HepG2 (cell line): ENCODE results near the gene VARS1. TPM values are rescaled to one million over a fixed set of nuclear protein-coding genes. Genes with fewer than 3 reads are reported as not detected.
A peak's percentile ranks its signal among the peaks of the same experiment; 100 is the strongest.

Experiments used
- ATAC-seq: fragments of 200-7000 bp; cut with Tn5 transposase; 3 replicates; pipeline ENCODE4 v1.9.1; 2020; ENCODE audit warnings: mild to moderate bottlenecking, moderate library complexity
- BruUV-seq: library from RNA; stranded (reverse); fragments of 400-500 nt; replicated peaks from 2 replicates; lab custom pipeline; 2021; lab: Mats Ljungman, UMichigan
- CTCF ChIA-PET: fragments of 300-600 bp; formaldehyde crosslinking; extraction: SDS; loops from one replicate; lab custom pipeline; 2021; ENCODE audit warnings: low total read pairs, inconsistent platforms, low intra/inter-chr PET ratio; lab: Yijun Ruan, JAX
- POLR2A ChIA-PET: fragments of 350-600 bp; sonication (Branson Sonifier 250); formaldehyde crosslinking; loops from one replicate; lab custom pipeline; 2020; ENCODE audit warnings: antibody characterized with exemption, inconsistent platforms; lab: Yijun Ruan, JAX
- DNase-seq: peaks from one replicate; pipeline ENCODE4 v3.0.0-alpha.2; 2015; ENCODE audit warnings: low spot score
- FAIRE-seq: peaks from 3 replicates; lab custom pipeline; 2011; peaks lifted over from hg19 to GRCh38; lab: Jason Lieb, UNC
- H2AFZ ChIP-seq: one replicate; pipeline ENCODE4 v1.6.1; 2011; ENCODE audit warnings: low read length, inconsistent platforms
- H3K27ac ChIP-seq: fragments of 300-600 bp; 3 replicates; pipeline ENCODE4 v1.8.0; 2011; ENCODE audit warnings: mixed run types, mild to moderate bottlenecking, mixed read lengths, low read length, inconsistent platforms; ENCODE audit not compliant: insufficient read depth; ENCODE audit errors: extremely low read length
- H3K27me3 ChIP-seq, 2 experiments: fragments of 200-600 bp in 1 of 2; 2 replicates in 1 of 2; 3 replicates in 1 of 2; pipeline versions ENCODE4 v1.6.0 to v1.8.0; 2011; ENCODE audit warnings: low read length in 2 of 2, mild to moderate bottlenecking in 2 of 2, moderate library complexity in 2 of 2, inconsistent platforms in 1 of 2; ENCODE audit not compliant: insufficient read depth in 2 of 2, control insufficient read depth in 1 of 2
- H3K36me3 ChIP-seq, 2 experiments: fragments of 200-600 bp in 1 of 2; replicated peaks in 1 of 2; 2 replicates in 1 of 2; 3 replicates in 1 of 2; pipeline versions ENCODE4 v1.5.1 to v1.8.0; 2011; ENCODE audit warnings: low read length in 2 of 2, inconsistent platforms in 1 of 2; ENCODE audit not compliant: insufficient read depth in 2 of 2, control insufficient read depth in 1 of 2
- H3K4me1 ChIP-seq: 2 replicates; pipeline ENCODE4 v1.5.1; 2012; ENCODE audit warnings: low read length, inconsistent platforms; ENCODE audit not compliant: insufficient read depth
- H3K4me2 ChIP-seq: 2 replicates; pipeline ENCODE4 v1.6.0; 2011; ENCODE audit warnings: low read depth, low read length, inconsistent platforms
- H3K4me3 ChIP-seq, 3 experiments: fragments of 200-600 bp in 1 of 3; sonication (generic), shearing (Covaris generic) in 1 of 3; replicated peaks in 1 of 3; 2 replicates each; pipeline ENCODE4 v1.5.1; 2011 to 2016; ENCODE audit warnings: low read length in 3 of 3, inconsistent platforms in 2 of 3, low read depth in 2 of 3, mild to moderate bottlenecking in 2 of 3, control low read depth in 1 of 3, mixed read lengths in 1 of 3; ENCODE audit not compliant: insufficient read depth in 1 of 3
- H3K79me2 ChIP-seq: one replicate; pipeline ENCODE4 v1.6.1; 2011; ENCODE audit warnings: low read length, inconsistent platforms; ENCODE audit not compliant: insufficient read depth
- H3K9ac ChIP-seq: 2 replicates; pipeline ENCODE4 v1.6.0; 2011; ENCODE audit warnings: mild to moderate bottlenecking, low read depth, low read length, inconsistent platforms; ENCODE audit not compliant: insufficient read depth
- H3K9me3 ChIP-seq: 2 replicates; pipeline ENCODE4 v1.5.1; 2012; ENCODE audit warnings: mild to moderate bottlenecking, low read length
- H4K20me1 ChIP-seq: 2 replicates; pipeline ENCODE4 v1.6.0; 2011; ENCODE audit warnings: inconsistent platforms, mild to moderate bottlenecking, low read length, moderate library complexity; ENCODE audit not compliant: insufficient read depth
- BRD4 ChIP-seq: sonication (generic); formaldehyde crosslinking; IDR thresholded peaks from 2 replicates; pipeline ENCODE4 v1.4.0; 2020; ENCODE audit warnings: missing genetic modification reagents
- CREB1 ChIP-seq, 2 experiments: fragments of 450-650 bp in 1 of 2; IDR thresholded peaks; 2 replicates each; pipeline ENCODE4 v1.6.1; 2016 to 2017; ENCODE audit warnings: control low read depth in 1 of 2, mild to moderate bottlenecking in 1 of 2, missing compliant biosample characterization in 1 of 2, missing genetic modification characterization in 1 of 2
- FOXC1 ChIP-seq: sonication (generic); formaldehyde crosslinking; IDR thresholded peaks from 2 replicates; pipeline ENCODE4 v1.8.0; 2022; ENCODE audit warnings: mild to moderate bottlenecking, missing genetic modification reagents, borderline replicate concordance
- HNRNPUL1 ChIP-seq: fragments of 200-400 bp; formaldehyde crosslinking; IDR thresholded peaks from 2 replicates; pipeline ENCODE4 v1.6.1; 2017; ENCODE audit warnings: low read depth, mild to moderate bottlenecking, low read length, moderate library complexity
- MAFK ChIP-seq, 2 experiments: IDR thresholded peaks in 1 of 2; conservative IDR thresholded peaks in 1 of 2; 2 replicates each; pipeline ENCODE4 v1.6.1; 2011; ENCODE audit warnings: improper control_type of control experiment in 2 of 2, low read length in 2 of 2
- NFIB ChIP-seq: sonication (generic); formaldehyde crosslinking; IDR thresholded peaks from 2 replicates; pipeline ENCODE4 v1.9.0; 2021; ENCODE audit warnings: missing genetic modification reagents, mild to moderate bottlenecking, borderline replicate concordance
- NR1H2 ChIP-seq: sonication (generic); formaldehyde crosslinking; IDR thresholded peaks from 2 replicates; pipeline ENCODE4 v1.8.1; 2022; ENCODE audit warnings: low read depth, missing genetic modification reagents, borderline replicate concordance
- NR2F1 ChIP-seq, 2 experiments: fragments of 450-650 bp in 1 of 2; formaldehyde crosslinking in 1 of 2; IDR thresholded peaks; 2 replicates each; pipeline versions ENCODE4 v1.5.0 to v1.6.1; 2016 to 2020; ENCODE audit warnings: mild to moderate bottlenecking in 1 of 2, missing compliant biosample characterization in 1 of 2, missing genetic modification reagents in 1 of 2, moderate library complexity in 1 of 2
- RFX5 ChIP-seq: IDR thresholded peaks from 2 replicates; pipeline ENCODE4 v1.6.1; 2011; ENCODE audit warnings: low read depth, low read length, improper control_type of control experiment
- RXRB ChIP-seq: IDR thresholded peaks from 2 replicates; pipeline ENCODE4 v1.6.1; 2016; ENCODE audit warnings: borderline replicate concordance, missing genetic modification reagents, missing compliant biosample characterization
- SALL1 ChIP-seq: sonication (generic); formaldehyde crosslinking; IDR thresholded peaks from 2 replicates; pipeline ENCODE4 v1.8.0; 2022; ENCODE audit warnings: mild to moderate bottlenecking, missing genetic modification reagents
- SATB2 ChIP-seq: sonication (generic); formaldehyde crosslinking; IDR thresholded peaks from 2 replicates; pipeline ENCODE4 v1.5.0; 2020; ENCODE audit warnings: missing genetic modification reagents
- SP140L ChIP-seq: sonication (generic); formaldehyde crosslinking; IDR thresholded peaks from 2 replicates; pipeline ENCODE4 v1.4.0; 2020; ENCODE audit warnings: missing genetic modification reagents, borderline replicate concordance
- ZNF431 ChIP-seq: sonication (generic); formaldehyde crosslinking; IDR thresholded peaks from 2 replicates; pipeline ENCODE4 v1.9.0; 2022; ENCODE audit warnings: missing genetic modification reagents, low read depth, mild to moderate bottlenecking, borderline replicate concordance
- ZNF512 ChIP-seq: sonication (generic); formaldehyde crosslinking; IDR thresholded peaks from 2 replicates; pipeline ENCODE4 v1.4.0; 2020; ENCODE audit warnings: mild to moderate bottlenecking, missing genetic modification reagents
- ZNF569 ChIP-seq: sonication (generic); formaldehyde crosslinking; IDR thresholded peaks from 2 replicates; pipeline ENCODE4 v1.5.0; 2020; ENCODE audit warnings: mild to moderate bottlenecking, missing genetic modification reagents, moderate library complexity, borderline replicate concordance
- ZNF597 ChIP-seq: sonication (generic); formaldehyde crosslinking; IDR thresholded peaks from 2 replicates; pipeline ENCODE4 v1.5.0; 2020; ENCODE audit warnings: missing genetic modification reagents
- ZNF619 ChIP-seq: sonication (generic); formaldehyde crosslinking; IDR thresholded peaks from 2 replicates; pipeline ENCODE4 v1.4.0; 2020; ENCODE audit warnings: mild to moderate bottlenecking, missing genetic modification reagents
- ZNF652 ChIP-seq: IDR thresholded peaks from 2 replicates; pipeline ENCODE4 v1.6.1; 2016; ENCODE audit warnings: low read depth, borderline replicate concordance
- ZSCAN30 ChIP-seq: sonication (generic); formaldehyde crosslinking; IDR thresholded peaks from 2 replicates; pipeline ENCODE4 v1.5.0; 2020; ENCODE audit warnings: mild to moderate bottlenecking, missing genetic modification reagents
- WGBS: methylation state at CpG from one replicate; pipeline ENCODE4 v1.1.6; 2017; ENCODE audit warnings: low lambda C conversion rate; 5-methylcytosine and 5-hydroxymethylcytosine counted together
- in situ Hi-C: cut with HindIII; loops from 2 replicates; pipeline ENCODE4 v1.10.0; 2017; ENCODE audit warnings: low pct_unique_long_range_greater_than_20kb; ENCODE audit not compliant: extremely low pct_ligation_motif_present
- intact Hi-C: fragments of 100-400 bp; cut with micrococcal nuclease; formaldehyde crosslinking; loops from one replicate; pipeline ENCODE4 v1.10.0; 2022; ENCODE audit not compliant: unreplicated experiment
- polyA plus RNA-seq, 8 experiments: library from polyadenylated mRNA; depleted of rRNA in 3 of 8; stranded (reverse) in 7 of 8; unstranded in 1 of 8; fragments of >200 nt; fragmentation: Illumina TruSeq in 4 of 8; extraction: Trizol in 4 of 8; gene quantifications; 2 replicates each; pipeline versions ENCODE4 v1.2.1 to v1.2.3, GENCODE V29; 2011 to 2016; ENCODE audit warnings: low read depth in 4 of 8, missing spikeins in 1 of 8, mixed read lengths in 1 of 8; ENCODE audit not compliant: insufficient read depth in 1 of 8
- total RNA-seq, 5 experiments: library from RNA; depleted of rRNA; stranded (reverse); fragments of >200 nt; fragmentation: Illumina TruSeq; extraction: Trizol; gene quantifications; 2 replicates each; pipeline ENCODE4 v1.2.3, GENCODE V29; 2016; ENCODE audit warnings: low read depth in 1 of 5

VARS1 gene
- total and polyA plus RNA-seq, 2 of the 13 experiments (the other 11 are each of a cell fraction or from before 2014, with no cell fraction given) = 14.7 to 56.1 TPM

GRCh38 chr6:31805939-31806469, 10.5 kb upstream of the VARS1 start:
- H3K4me3 ChIP-seq = peak overlapping the region; percentile 82 to 90 (median 84)
- CTCF ChIA-PET = interaction anchor here (1.0 kb wide), 1 partner anchor 10 kb away, joined by 3 read pairs; the partner anchor contains the start of gene VARS1
- WGBS = 16% methylated on average over 7 of the region's 7 CpGs
- H3K36me3 ChIP-seq = peaks cover 0 to 9% of the 10 kb centered on the region in 2 experiments; a peak in 3 of 5 replicates
- H2AFZ ChIP-seq = no peak overlapping the region
- POLR2A ChIA-PET = interaction anchor here (0.9 to 5.9 kb wide), 31 partner anchors 8 to 1166 kb away, joined by 3 to 107 read pairs (median 7); partner anchors contain the start of genes AIF1, BAG6, C6orf47 and CFB
- no peaks in the 10 kb centered on the region for H3K9me3 ChIP-seq
- no peak for FAIRE-seq
- peak overlapping the region; percentile 83 for H3K4me2 ChIP-seq
- BruUV-seq = TSS peak; percentile 87
- no peaks in the 10 kb centered on the region for H3K27me3 ChIP-seq
- peak overlapping the region; percentile 94 for H3K9ac ChIP-seq
- intact Hi-C loops (loop anchor here (5.0 kb wide), 1 partner anchor 69 kb away; the partner anchor contains the start of gene CLIC1), in situ Hi-C loops (no loop called here)
- H3K79me2 ChIP-seq = peaks cover 11% of the 10 kb centered on the region
- ATAC-seq = peak; percentile 39
- H4K20me1 ChIP-seq = no peaks in the 10 kb centered on the region
- H3K27ac ChIP-seq = peak overlapping the region; percentile 94
- DNase-seq = no peak
- H3K4me1 ChIP-seq = peaks cover 37% of the 10 kb centered on the region
- no peak for TF ChIP-seq RFX5
- no peak for TF ChIP-seq SATB2 (CRISPR knock-in tag)
- TF ChIP-seq NFIB = no peak
- no peak for TF ChIP-seq MAFK (conservative IDR thresholded peaks at IDR 0.05 in 1 of 2, IDR thresholded peaks at IDR 0.05 in 1 of 2; ENCODE audit: low read length in 2 of 2)
- TF ChIP-seq ZNF569 (CRISPR knock-in tag) = 0 out of 2 replicates have a peak, but pooled peaks have one; percentile 7
- no peak for TF ChIP-seq ZNF652
- no peak for TF ChIP-seq NR2F1 (CRISPR knock-in tag; IDR thresholded peaks at IDR 0.05)
- no peak for TF ChIP-seq RXRB (CRISPR knock-in tag)
- TF ChIP-seq SP140L (CRISPR knock-in tag) = 0 out of 2 replicates have a peak, but pooled peaks have one; percentile 29
- 0 out of 2 replicates have a peak, but pooled peaks have one; percentile 24 for TF ChIP-seq ZNF619
- TF ChIP-seq ZSCAN30 = no peak
- TF ChIP-seq CREB1 (IDR thresholded peaks at IDR 0.05) = no peak
- TF ChIP-seq CREB1 (CRISPR knock-in tag; IDR thresholded peaks at IDR 0.05) = no peak
- no peak for TF ChIP-seq ZNF431 (CRISPR knock-in tag)
- no peak for TF ChIP-seq ZNF512 (CRISPR knock-in tag)
- TF ChIP-seq FOXC1 (CRISPR knock-in tag) = no peak
- TF ChIP-seq HNRNPUL1 = no peak
- TF ChIP-seq BRD4 (CRISPR knock-in tag) = no peak
- TF ChIP-seq ZNF597 (CRISPR knock-in tag) = no peak
- TF ChIP-seq NR1H2 = no peak
- no peak for TF ChIP-seq SALL1 (CRISPR knock-in tag)
